Gastroesophageal sphincter (tissue), 4 donors: ENCODE measurements around the gene ENDOD1. TPM values are rescaled to one million over a fixed set of nuclear protein-coding genes. Genes with fewer than 3 reads are reported as not detected.

ENCODE experiments used
- ATAC-seq: fragments of 150-250 bp; one replicate; pipeline ENCODE4 v1.9.1; 2016; ENCODE audit warnings: mild to moderate bottlenecking, moderate library complexity
- H3K27ac ChIP-seq, 4 donors: fragments of 200-600 bp; sonication (generic) in 3 of 4; 1 replicate in 3 of 4; 2 replicates in 1 of 4; pipeline ENCODE4 v1.5.1; 2016 to 2019
- H3K27me3 ChIP-seq: fragments of 200-600 bp; sonication (generic); one replicate; pipeline ENCODE4 v1.5.1; 2019
- H3K36me3 ChIP-seq, 2 donors: fragments of 200-600 bp; sonication (generic); one replicate each; pipeline ENCODE4 v1.5.1; 2019; ENCODE audit warnings: control low read depth in 1 of 2
- H3K4me1 ChIP-seq, 3 donors: fragments of 200-600 bp; sonication (generic); 1 replicate in 2 of 3; 2 replicates in 1 of 3; pipeline ENCODE4 v1.5.1; 2016 to 2019; ENCODE audit warnings: control low read depth in 2 of 3
- H3K4me3 ChIP-seq, 2 donors: fragments of 200-600 bp; sonication (generic); one replicate each; pipeline ENCODE4 v1.5.1; 2019; ENCODE audit warnings: mild to moderate bottlenecking in 1 of 2, moderate library complexity in 1 of 2
- H3K9me3 ChIP-seq, 3 donors: fragments of 200-600 bp; sonication (generic); one replicate each; pipeline ENCODE4 v1.5.1; 2017 to 2019; ENCODE audit warnings: control low read depth in 2 of 3
- CTCF ChIP-seq, 4 experiments: fragments of 200-600 bp in 2 of 4; fragments of 450-650 bp in 2 of 4; sonication (generic) in 1 of 4; IDR thresholded peaks; one replicate each; pipeline ENCODE4 v1.5.1; 2017 to 2019; ENCODE audit warnings: antibody characterized with exemption in 4 of 4, mild to moderate bottlenecking in 2 of 4, moderate library complexity in 2 of 4
- EP300 ChIP-seq: sonication (generic); formaldehyde crosslinking; IDR thresholded peaks from one replicate; pipeline ENCODE4 v1.6.1; 2017; ENCODE audit warnings: antibody characterized with exemption, mild to moderate bottlenecking
- POLR2A ChIP-seq, 2 donors: fragments of 450-650 bp; IDR thresholded peaks; one replicate each; pipeline ENCODE4 v1.6.1; 2017; ENCODE audit warnings: antibody characterized with exemption in 2 of 2, mild to moderate bottlenecking in 2 of 2, moderate library complexity in 1 of 2
- POLR2AphosphoS5 ChIP-seq: sonication (generic); formaldehyde crosslinking; IDR thresholded peaks from one replicate; pipeline ENCODE4 v1.6.1; 2017; ENCODE audit warnings: antibody characterized with exemption
- WGBS, 2 donors: methylation state at CpG; one replicate each; pipeline ENCODE4 v1.1.5; 2018; ENCODE audit warnings: low coverage in 1 of 2; 5-methylcytosine and 5-hydroxymethylcytosine counted together
- total RNA-seq, 4 donors: library from RNA; depleted of rRNA; stranded (reverse); fragments of >200 nt; gene quantifications; one replicate each; pipeline ENCODE4 v1.1.0, GENCODE V29; 2016

ENDOD1 gene
- total RNA-seq, 4 donors from 2014 or later = 34.6 to 68.3 (median 54.6) TPM

GRCh38 chr11:95093548-95093947 lies 3.9 kb downstream of the ENDOD1 start:
- H3K36me3 ChIP-seq = no peaks in the 10 kb centered on the region
- ATAC-seq = no peak
- TF ChIP-seq POLR2AphosphoS5 (no peak), POLR2A (IDR thresholded peaks at IDR 0.05) (no peak), CTCF (IDR thresholded peaks at IDR 0.05) (no peak), EP300 (no peak)
- H3K4me1 ChIP-seq = peaks cover 5 to 44% (median 10%) of the 10 kb centered on the region in 3 donors
- 89% methylated on average over 3 of the region's 3 CpGs; no CpG with 5 or more reads in 1 of the 2 donors for WGBS, 2 donors
- no peak overlapping the region for H3K27ac ChIP-seq
- H3K9me3 ChIP-seq = no peaks in the 10 kb centered on the region
- no peak overlapping the region for H3K4me3 ChIP-seq
- no peaks in the 10 kb centered on the region for H3K27me3 ChIP-seq

- Histone ChIP-seq H3K4me1 (peaks cover 0 to 26% (median 4%) of the 10 kb centered on the region in 3 donors), H3K27ac (no peak overlapping the region)
- ATAC-seq = no peak
Measured at GRCh38 chr11:95095858-95096587, 6.4 kb downstream of the ENDOD1 start.

GRCh38 chr11:95097209-95097608 lies 7.6 kb downstream of the ENDOD1 start:
- Histone ChIP-seq H3K27me3 (no peaks in the 10 kb centered on the region), H3K9me3 (no peaks in the 10 kb centered on the region), H3K27ac (no peak overlapping the region), H3K36me3 (peaks cover 0 to 4% of the 10 kb centered on the region in 2 donors), H3K4me1 (peaks cover 0 to 14% (median 0%) of the 10 kb centered on the region in 3 donors), H3K4me3 (no peak overlapping the region)
- no peak for TF ChIP-seq POLR2A (IDR thresholded peaks at IDR 0.05)
- no peak for TF ChIP-seq POLR2AphosphoS5
- no peak for TF ChIP-seq CTCF (IDR thresholded peaks at IDR 0.05)
- no peak for TF ChIP-seq EP300
- 64 to 85% methylated on average over 3 of the region's 3 CpGs for WGBS, 2 donors
- ATAC-seq = no peak

More at GRCh38 chr11:95095858-95096587, 6.4 kb downstream of the ENDOD1 start:
- H3K27me3 ChIP-seq = no peaks in the 10 kb centered on the region
- no peaks in the 10 kb centered on the region for H3K9me3 ChIP-seq
- TF ChIP-seq CTCF (IDR thresholded peaks at IDR 0.05) = no peak
- TF ChIP-seq EP300 = no peak
- 37 to 43% methylated on average over 4 of the region's 4 CpGs for WGBS, 2 donors
- peaks cover 0 to 4% of the 10 kb centered on the region in 2 donors for H3K36me3 ChIP-seq
- H3K4me3 ChIP-seq = no peak overlapping the region

GRCh38 chr11:95098826-95099225 lies 9.2 kb downstream of the ENDOD1 start:
- Histone ChIP-seq H3K4me3 (no peak overlapping the region), H3K4me1 (peaks cover 0 to under 1% (median 0%) of the 10 kb centered on the region in 3 donors), H3K36me3 (peaks cover 0 to 4% of the 10 kb centered on the region in 2 donors), H3K27me3 (no peaks in the 10 kb centered on the region), H3K9me3 (no peaks in the 10 kb centered on the region), H3K27ac (no peak overlapping the region)
- no peak for ATAC-seq
- TF ChIP-seq POLR2A (IDR thresholded peaks at IDR 0.05) = no peak
- no peak for TF ChIP-seq CTCF (IDR thresholded peaks at IDR 0.05)
- no peak for TF ChIP-seq POLR2AphosphoS5
- TF ChIP-seq EP300 = no peak
- WGBS, 2 donors = 94% methylated on average over 2 to 3 of the region's 3 CpGs

- WGBS, 2 donors = 95 to 97% methylated on average over 4 of the region's 4 CpGs
- no peak for ATAC-seq
- TF ChIP-seq EP300 (no peak), POLR2AphosphoS5 (no peak), POLR2A (IDR thresholded peaks at IDR 0.05) (no peak), CTCF (IDR thresholded peaks at IDR 0.05) (no peak)
Measured at GRCh38 chr11:95100191-95100648, 10.6 kb downstream of the ENDOD1 start.

More at GRCh38 chr11:95100191-95100648, 10.6 kb downstream of the ENDOD1 start:
- Histone ChIP-seq H3K27me3 (no peaks in the 10 kb centered on the region), H3K4me1 (no peaks in the 10 kb centered on the region), H3K9me3 (no peaks in the 10 kb centered on the region), H3K27ac (no peak overlapping the region), H3K4me3 (no peak overlapping the region), H3K36me3 (peaks cover 0 to 4% of the 10 kb centered on the region in 2 donors)
